Measurements from ENCODE around the gene KANSL1. TPM values are rescaled to one million over a fixed set of nuclear protein-coding genes. Genes with fewer than 3 reads are reported as not detected.
"Not testable (repeated sequence)": the region's sequence is repeated elsewhere in the genome, so short reads cannot be mapped to it uniquely, and the experiment has no call there.

The KANSL1 gene
- total RNA-seq, 1 donor from 2014 or later: 112 TPM

DNA sequence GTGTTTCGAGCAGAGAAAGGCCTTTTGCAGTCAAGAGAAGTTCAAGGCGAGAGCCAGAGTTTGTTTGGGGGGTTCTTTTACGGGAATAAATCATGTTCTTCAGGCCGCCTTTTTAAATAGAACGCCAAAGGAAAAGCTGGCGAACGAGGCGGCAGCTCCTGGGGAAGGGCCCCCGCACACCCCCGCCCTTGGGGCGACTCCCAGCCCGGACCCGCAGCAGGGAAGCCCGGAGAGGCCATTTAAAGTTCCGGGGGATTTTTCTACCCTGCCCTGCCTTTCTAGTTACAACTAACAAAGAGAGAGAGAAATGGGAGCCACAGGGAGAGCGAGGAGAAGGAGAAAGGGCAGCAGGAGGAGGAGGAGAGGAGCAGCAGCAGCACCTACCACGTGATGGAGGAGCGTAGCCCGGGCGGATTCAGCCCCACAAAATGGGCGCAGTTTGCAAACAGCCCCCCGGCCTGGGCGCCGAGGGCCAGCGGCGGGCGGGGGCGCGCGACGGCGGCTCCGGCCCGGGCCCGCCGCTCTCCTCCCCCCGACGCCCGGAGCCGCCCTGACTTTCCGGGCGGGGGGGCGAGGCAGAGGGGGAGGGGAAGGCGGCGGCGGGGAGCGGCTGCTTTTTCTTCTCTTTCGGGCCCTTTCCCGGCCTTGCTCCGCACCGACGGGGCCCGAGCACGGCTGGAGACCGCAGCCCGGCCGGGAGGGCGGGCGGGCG is 634 bp downstream of the KANSL1 start:
- DNase-seq: peak; percentile 58

DNA sequence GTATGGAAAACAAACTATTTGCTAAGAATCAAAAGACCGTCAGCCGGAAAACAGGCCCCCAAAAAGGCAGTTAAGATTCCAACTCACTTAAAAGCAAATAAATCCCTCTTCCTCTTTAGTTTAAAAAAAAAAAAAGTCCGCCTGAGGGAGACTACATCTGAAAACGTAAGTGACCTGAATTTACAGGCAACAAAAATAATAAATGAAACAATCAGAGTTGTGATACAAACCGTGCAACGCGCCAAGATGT is 1.1 kb downstream of the KANSL1 start:
- DNase-seq: no peak

- peak; percentile 34 for DNase-seq
Observed at GRCh38 chr17:46191322-46192188, 1.7 kb downstream of the KANSL1 start.

DNA sequence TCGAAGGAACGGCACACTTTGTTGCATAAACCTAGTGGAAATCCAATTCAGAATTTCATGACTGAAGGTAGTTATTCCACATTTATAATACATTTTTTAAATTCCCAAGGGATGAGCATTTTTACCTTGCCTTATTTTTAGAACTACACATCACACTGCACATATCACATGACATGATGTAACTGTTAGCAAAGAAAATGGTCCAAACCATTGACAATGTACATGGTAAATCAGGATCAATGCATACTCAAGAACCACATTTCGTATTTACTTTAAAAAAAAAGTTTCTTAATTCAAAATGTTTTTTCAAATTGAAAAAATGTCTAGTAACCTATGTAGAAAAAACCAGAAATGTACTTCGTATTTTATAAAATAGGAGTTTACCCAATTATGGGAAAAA is 2.5 kb downstream of the KANSL1 start:
- DNase-seq: no peak

- DNase-seq: not testable (repeated sequence)
Observed at GRCh38 chr17:46186827-46187235, 6.4 kb downstream of the KANSL1 start.

DNA sequence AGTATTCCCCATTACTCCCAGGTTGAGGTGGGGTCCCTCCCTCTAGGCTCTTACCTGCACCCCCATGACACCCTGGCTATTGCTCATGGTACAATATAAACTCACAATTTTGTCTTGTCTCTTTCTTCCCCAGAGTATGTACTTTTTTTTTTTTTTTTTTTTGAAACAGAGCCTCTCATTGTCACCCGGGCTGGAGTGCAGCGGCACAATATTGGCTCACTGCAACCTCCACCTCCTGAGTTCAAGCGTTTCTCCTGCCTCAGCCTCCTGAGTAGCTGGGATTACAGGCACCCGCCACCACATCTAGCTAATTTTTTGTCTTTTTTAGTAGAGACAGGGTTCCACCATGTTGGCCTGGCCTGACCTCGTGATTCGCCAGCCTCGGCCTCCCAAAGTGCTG is 8.5 kb downstream of the KANSL1 start:
- DNase-seq: no peak

DNA sequence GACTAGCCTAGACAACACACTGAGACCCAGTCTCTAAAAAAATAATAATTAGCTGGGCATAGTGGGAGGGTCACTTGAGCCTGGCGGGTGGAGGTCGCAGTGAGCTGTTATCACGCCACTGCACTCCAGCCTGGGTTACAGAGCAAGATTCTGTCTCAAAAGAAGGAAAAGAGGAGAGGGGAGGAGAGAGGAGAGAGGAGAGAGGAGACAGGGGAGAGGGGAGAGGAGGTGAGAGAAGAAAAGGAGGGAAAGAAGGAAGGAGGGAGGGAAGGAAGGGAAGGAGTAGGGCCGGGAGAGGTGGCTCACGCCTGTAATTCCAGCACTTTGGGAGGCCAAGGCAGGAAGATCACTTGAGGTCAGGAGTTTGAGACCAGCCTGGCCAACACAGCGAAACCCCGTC is 9.8 kb downstream of the KANSL1 start:
- DNase-seq: not testable (repeated sequence)

DNA sequence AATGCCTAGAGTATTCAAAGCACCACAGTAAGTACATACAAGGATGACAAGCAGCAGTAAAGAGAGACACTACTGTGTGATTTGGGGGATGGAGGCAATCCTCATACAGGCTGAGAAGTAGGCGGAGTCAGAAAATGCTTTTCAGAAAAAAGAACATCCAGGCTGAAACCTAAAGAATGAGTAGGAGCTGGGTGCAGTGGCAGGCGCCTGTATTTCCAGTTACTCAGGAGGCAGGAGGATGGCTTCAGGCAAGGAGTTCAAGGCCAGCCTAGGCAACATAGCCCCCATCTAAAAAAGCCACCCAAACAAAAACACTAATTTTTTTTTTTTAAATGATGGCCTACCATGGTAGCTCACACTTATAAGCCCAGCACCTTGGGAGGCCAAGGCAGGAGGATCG is 10.3 kb downstream of the KANSL1 start:
- no peak for DNase-seq

GRCh38 chr17:46181940-46182339 is 11.3 kb downstream of the KANSL1 start:
- DNase-seq: no peak

GRCh38 chr17:46181316-46181715 is 11.9 kb downstream of the KANSL1 start:
- not testable (repeated sequence) for DNase-seq

DNA sequence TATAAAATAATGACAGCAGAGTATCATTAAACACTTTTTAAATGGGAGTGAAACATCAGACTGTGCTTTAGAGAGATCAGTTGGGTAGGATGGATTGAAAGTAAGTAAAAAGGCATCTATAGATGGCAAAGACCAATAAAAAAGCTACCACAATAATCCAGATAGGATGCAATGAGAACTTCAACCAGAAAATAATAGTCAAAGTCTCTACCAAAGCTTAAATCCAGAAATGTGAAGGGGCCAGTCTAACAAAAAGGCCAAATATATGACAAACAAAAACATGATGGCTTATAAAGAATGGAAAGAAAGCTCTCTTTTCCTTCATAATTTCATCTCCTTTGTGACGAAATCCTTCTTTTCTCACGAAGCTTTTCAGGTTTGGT is 12.3 kb downstream of the KANSL1 start:
- no peak for DNase-seq

- not testable (repeated sequence) for DNase-seq
Observed at GRCh38 chr17:46180185-46180891, 12.9 kb downstream of the KANSL1 start.

DNA sequence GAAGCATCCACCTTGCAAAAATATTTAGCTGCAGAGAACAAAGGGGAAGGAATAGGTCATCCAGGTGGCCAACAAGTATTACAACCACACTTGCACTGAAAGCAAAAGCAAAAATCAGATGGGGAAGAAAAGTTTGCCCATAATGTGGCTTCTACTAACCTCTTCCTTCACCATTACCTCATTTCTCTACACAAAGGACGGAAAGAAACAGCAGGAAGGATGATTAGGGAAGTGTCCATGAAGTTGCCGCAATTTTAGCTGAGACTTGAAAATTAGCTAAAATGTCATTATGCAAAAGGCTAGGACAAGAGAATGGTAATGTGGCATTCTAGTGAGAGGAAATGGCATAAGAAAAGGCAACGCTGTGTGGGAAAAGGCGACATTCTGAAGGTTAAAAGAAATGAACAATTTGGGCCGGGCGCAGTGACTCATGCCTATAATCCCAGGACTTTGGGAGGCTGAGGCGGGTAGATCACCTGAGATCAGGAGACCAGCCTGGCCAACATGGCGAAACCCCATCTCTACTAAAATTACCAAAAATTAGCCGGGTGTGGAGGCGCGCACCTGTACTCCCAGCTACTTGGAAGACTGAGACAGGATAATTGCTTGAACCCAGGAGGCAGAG is 13.7 kb downstream of the KANSL1 start:
- no peak for DNase-seq

GRCh38 chr17:46178550-46179214 is 14.5 kb downstream of the KANSL1 start:
- DNase-seq: no peak

DNA sequence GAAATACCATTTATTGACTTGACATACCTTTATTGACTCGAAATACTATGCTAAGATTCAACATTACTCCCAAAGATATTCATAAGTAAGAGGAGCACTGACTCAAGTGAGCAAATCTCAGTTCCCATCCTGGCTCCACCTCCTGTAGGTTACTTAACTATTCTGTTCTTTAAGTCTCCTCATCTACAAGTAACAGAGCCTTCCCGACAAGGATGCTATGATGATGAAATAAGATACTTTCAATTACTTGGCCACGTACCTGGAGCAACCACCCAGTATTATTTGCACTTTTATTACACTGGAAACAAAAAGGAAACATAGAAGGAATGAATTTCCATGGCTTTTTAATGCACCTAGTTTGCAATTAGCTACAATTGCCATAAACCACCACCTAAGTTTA is 16.3 kb downstream of the KANSL1 start:
- DNase-seq: no peak

DNA sequence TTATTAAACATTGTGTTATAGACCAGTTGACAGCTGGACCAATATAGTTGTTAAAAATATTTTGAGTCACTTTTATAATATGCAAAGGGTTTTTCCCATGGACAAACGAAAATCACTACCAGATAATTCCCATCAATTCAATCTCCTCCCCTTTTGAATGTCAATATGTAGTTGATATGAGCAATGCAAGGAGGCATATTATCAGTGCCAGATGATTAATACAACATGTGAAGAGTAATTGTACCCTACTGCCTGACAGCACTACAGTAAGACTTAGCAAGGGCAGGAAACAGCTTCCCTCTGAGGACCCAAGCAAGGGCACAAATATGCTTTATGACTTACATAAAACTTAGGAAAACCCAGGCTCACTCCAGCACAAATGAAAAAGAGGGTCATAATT is 17.3 kb downstream of the KANSL1 start:
- DNase-seq: no peak

GRCh38 chr17:46173153-46173552 is 20.1 kb downstream of the KANSL1 start:
- no peak for DNase-seq

DNA sequence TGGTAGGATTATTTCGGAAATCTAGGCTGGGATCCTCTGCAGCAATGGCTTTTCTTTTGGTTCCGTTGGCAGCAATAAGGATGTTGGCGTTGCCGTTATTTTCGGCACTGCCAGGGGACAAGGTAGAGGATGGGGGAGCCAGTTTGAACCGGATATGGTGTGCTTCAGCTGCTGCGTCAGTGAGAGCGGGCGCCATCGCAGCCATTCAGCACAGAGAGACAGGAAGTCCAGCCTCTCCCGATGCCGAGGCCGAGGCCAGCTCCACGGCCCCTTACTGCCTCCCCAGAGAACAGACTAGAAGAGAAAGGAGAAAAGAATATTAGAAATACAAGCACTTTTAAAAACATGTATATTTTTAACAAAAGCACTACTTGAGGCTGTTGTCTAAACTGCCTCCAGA is 21.3 kb downstream of the KANSL1 start:
- no peak for DNase-seq

DNA sequence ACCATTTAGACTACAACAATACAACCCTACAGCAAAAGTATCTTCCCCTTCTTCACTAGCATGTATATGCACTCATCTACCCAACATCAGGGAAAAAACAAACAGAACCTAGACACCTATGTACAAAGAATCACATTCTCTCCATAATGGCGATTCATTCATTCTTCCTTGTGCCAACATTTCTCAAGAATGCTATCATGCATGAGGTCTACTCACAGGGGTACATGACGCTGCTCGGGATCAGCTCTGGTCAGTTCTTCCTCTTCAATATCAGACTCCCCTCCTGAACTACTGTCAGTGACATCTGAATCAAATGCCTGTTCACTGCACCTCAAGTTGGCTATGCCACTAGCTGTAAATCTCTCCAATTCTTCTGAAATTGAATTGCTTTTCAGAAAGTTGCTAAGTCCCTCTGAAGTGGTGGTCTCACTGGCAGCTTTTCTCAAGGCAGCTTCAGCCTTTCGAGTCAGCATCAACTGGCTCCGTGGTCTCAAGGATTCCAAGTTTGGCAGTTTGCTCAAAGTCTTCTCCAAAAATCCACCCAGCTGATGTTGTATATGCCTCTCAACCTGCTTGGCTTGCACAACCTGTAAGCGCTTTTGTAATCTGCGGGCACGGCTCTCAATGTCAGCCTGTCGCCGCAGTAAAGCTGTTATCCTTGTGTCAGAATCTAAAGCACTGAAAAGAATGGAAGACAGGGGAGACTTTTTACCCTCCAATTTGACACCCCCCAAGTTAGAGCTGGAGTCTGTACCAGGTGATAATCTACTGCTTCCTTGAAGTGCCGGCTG is 22.4 kb downstream of the KANSL1 start:
- DNase-seq: no peak

DNA sequence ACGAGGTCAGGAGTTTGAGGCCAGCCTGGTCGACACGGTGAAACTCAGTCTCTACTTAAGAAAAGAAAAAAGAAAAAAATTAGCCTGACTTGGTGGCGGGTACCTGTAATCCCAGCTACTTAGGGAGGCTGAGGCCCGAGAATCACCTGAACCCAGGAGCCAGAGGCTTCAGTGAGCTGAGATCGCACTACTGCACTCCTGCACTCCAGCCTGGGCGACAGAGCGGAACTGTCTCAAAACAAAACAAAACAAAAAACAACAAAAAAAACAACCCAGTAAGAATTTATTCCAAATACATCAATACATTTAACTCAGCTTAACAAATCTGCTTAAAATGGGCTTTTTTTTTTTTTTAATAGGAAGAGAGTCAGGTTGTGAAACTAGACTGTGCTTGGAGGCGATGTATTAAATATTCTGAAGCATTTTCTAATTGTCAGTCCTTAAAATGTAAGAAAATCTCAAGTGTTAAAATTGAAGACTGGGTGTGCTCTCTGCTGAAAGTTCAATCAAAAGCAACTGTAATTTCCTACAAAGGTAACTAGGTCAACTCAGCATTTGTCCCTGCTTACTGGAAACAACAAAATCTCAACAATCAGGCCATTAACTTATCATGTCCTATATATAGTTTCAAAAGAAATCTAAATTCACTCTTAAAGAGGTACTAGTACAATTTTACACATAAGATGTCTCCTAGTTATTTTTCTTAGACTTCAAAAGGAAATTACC is 23.2 kb downstream of the KANSL1 start:
- DNase-seq: no peak

Measured in skin of body (tissue), 2 donors.